ENCODE measurements around the gene CENPVL3. TPM values are rescaled to one million over a fixed set of nuclear protein-coding genes. Genes with fewer than 3 reads are reported as not detected.

The CENPVL3 gene
- total RNA-seq: not detected in 2 replicates

DNA sequence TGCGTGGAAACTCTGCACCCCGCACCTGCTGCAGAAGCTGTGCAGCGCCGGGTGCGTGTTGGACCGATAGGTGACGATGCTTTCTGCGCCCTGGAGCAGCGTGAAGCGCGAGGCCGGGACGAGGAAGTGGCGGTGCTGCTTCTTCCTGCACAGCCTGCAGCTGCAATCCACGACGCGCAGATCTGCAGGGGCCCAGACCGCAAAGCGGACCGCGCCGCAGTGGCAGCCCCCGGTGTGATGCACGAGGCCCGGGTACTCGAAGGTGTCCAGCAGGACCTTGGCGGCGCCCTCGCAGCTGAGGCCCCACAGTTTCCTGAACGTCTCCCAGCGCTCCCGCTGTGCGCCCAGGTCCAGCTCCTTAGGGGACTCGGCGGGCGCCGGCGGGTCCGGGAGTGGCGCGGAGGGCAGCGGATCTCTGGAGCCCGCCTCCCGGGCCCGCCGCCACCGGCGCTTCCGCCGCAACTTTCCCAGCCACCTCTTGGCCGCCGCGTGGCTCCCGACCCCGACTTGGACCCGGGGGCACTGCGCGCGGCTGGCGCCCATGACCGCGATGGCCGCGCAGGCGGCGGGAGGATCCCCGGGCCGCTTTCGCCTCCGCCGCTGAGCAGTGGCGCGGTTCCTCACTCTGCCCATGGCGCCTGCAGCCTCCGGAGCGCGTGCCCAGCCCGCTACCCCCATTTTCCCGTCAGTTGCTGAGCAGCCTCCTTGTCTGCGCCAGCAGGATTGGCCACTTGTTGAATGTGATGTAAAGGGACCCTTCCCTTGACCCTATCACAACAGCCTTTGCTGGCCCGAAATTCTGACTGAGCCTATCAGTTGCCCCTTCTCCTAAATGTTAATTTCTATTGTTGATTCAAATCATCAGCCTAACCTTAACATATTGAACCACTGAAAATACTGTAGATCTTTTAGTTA, at the start of gene CENPVL3:
CENPVL3 (minus strand) TSS at position 672 of the 915 bp plus-strand sequence; CDS start at position 633, 39 bp downstream.

Other genes starting within 250 kb of the CENPVL3 start
- gene NUDT11, start 122.3 kb downstream of the CENPVL3 start, total RNA-seq: 12.2 and 16.0 TPM in 2 replicates
- gene CENPVL2, start 63.9 kb upstream of the CENPVL3 start, total RNA-seq: not detected in 2 replicates
- gene CENPVL1, start 91.6 kb upstream of the CENPVL3 start, total RNA-seq: not detected in 2 replicates
- 8.1 and 8.4 TPM in 2 replicates for gene GSPT2, start 124.5 kb upstream of the CENPVL3 start, total RNA-seq